ENCODE measurements around the gene ZKSCAN1.

DNA sequence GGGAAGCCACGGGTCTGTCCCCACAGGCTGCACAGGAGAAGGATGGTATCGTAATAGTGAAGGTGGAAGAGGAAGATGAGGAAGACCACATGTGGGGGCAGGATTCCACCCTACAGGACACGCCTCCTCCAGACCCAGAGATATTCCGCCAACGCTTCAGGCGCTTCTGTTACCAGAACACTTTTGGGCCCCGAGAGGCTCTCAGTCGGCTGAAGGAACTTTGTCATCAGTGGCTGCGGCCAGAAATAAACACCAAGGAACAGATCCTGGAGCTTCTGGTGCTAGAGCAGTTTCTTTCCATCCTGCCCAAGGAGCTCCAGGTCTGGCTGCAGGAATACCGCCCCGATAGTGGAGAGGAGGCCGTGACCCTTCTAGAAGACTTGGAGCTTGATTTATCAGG is 8.1 kb downstream of the ZKSCAN1 start:
- TF ChIP-seq RAD21 (IDR thresholded peaks at IDR 0.05; ENCODE audit: low read depth) = no peak
- TF ChIP-seq TAF1 (IDR thresholded peaks at IDR 0.05; ENCODE audit: low read depth) = no peak
- TF ChIP-seq EP300 (IDR thresholded peaks at IDR 0.05; ENCODE audit: borderline replicate concordance) = no peak
- TF ChIP-seq, protein P1, sequence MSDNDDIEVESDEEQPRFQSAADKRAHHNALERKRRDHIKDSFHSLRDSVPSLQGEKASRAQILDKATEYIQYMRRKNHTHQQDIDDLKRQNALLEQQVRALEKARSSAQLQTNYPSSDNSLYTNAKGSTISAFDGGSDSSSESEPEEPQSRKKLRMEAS (IDR thresholded peaks at IDR 0.05) = no peak
- no peak for TF ChIP-seq CREB1 (IDR thresholded peaks at IDR 0.05; ENCODE audit: low read depth)

All from Ishikawa (cell line).